Aorta (tissue), 5 donors: ENCODE results near the gene JMY. TPM values are rescaled to one million over a fixed set of nuclear protein-coding genes. Genes with fewer than 3 reads are reported as not detected.

Source experiments
- ATAC-seq: fragments of 200-7000 bp; cut with Tn5 transposase; one replicate; pipeline ENCODE4 v1.9.1; 2022; ENCODE audit warnings: moderate library complexity; ENCODE audit not compliant: low FRiP score
- DNase-seq, 2 donors: peaks; one replicate each; pipeline ENCODE4 v3.0.0-alpha.2; 2020
- H3K27ac ChIP-seq, 2 donors: one replicate each; pipeline ENCODE4 v1.5.1; 2013; ENCODE audit warnings: low read length in 2 of 2, mild to moderate bottlenecking in 2 of 2, moderate library complexity in 2 of 2, control low read depth in 1 of 2, inconsistent platforms in 1 of 2, low read depth in 1 of 2
- H3K27me3 ChIP-seq, 2 donors: one replicate each; pipeline ENCODE4 v1.6.1; 2013; ENCODE audit warnings: control low read depth in 1 of 2, low read length in 1 of 2, mild to moderate bottlenecking in 1 of 2, moderate library complexity in 1 of 2; ENCODE audit not compliant: insufficient read depth in 2 of 2, control insufficient read depth in 1 of 2
- H3K36me3 ChIP-seq, 2 donors: one replicate each; pipeline ENCODE4 v1.6.1; 2013; ENCODE audit warnings: control low read depth in 1 of 2, low read length in 1 of 2, mild to moderate bottlenecking in 1 of 2; ENCODE audit not compliant: insufficient read depth in 2 of 2, control insufficient read depth in 1 of 2
- H3K4me1 ChIP-seq, 2 donors: one replicate each; pipeline ENCODE4 v1.6.1; 2013; ENCODE audit warnings: low read length in 2 of 2, control low read depth in 1 of 2, mild to moderate bottlenecking in 1 of 2, moderate library complexity in 1 of 2; ENCODE audit not compliant: insufficient read depth in 2 of 2, control insufficient read depth in 1 of 2
- H3K4me3 ChIP-seq, 2 donors: one replicate each; pipeline ENCODE4 v1.5.1; 2013; ENCODE audit warnings: low read length in 2 of 2, control low read depth in 1 of 2, mild to moderate bottlenecking in 1 of 2
- H3K9me3 ChIP-seq: one replicate; pipeline ENCODE4 v1.6.1; 2013; ENCODE audit warnings: mild to moderate bottlenecking, low read length; ENCODE audit not compliant: control insufficient read depth
- WGBS, 2 donors: extraction: QIAGEN DNeasy Blood & Tissue Kit; methylation state at CpG; one replicate each; pipeline ENCODE4 v1.1.7; 2013; 5-methylcytosine and 5-hydroxymethylcytosine counted together
- intact Hi-C, 2 donors: fragments of 100-400 bp; cut with DNase I; formaldehyde crosslinking; loops; one replicate each; pipeline versions ENCODE4 v1.14.2 to v1.15.0; 2022
- polyA plus RNA-seq, 2 donors: library from polyadenylated mRNA; stranded (reverse); fragments of 200-250 nt; gene quantifications; one replicate each; pipeline ENCODE4 v1.2.3, GENCODE V29; 2013
- total RNA-seq, 2 donors: library from RNA; stranded (reverse); fragmentation: NEBNext Ultra II Directional; extraction: Animal tissue kit (Norgen Biotek cat#: 25700); gene quantifications; one replicate each; pipeline ENCODE4 v1.2.1, GENCODE V29; 2021
- donor health status: healthy with polysubstance abuse.
- donor health status: Bipolar disorder and iron deficiency.
- donor health status: DM: no; HTN: no; CAD: no.
- donor health status: DM: no; HTN: no; CAD: no.
- donor health status: DM: yes; HTN: yes; CAD: no.

The JMY gene
- total and polyA plus RNA-seq, 4 donors = 3.0 to 14.1 (median 8.3) TPM

DNA sequence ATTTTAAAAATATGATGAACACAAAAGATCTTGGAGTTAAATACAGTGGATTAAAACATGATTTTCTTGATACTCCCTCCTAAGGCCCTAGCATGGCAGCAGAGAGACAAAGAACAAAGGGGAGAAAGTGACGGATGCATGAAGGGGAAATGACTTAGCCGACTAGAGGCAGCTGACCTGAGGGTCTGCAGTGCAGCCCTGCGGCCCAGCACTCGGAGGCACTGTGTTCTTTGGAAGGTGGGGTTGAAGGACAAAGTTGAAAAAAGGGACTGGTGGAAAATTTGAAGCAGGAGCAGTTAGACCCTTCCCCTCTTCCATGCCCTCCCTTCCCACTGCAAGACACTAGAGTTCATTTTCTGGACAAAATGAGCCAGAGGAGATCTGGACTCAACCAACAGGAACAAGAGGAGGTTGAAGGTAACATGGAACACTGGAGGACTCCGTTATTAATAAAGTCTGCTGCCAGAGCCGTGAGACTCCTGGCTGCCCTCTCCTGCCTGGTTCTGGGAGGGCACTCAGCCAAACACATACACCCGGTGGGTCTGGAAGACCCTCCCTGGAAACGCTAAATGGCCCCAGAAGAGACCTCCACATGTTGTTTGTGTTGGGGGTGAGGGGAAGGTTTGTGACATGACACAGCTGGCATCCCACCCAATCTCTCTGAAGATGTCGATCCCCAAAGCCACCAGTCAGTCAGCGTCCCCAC, 98.1 kb downstream of the JMY start:
- no peak for ATAC-seq

DNA sequence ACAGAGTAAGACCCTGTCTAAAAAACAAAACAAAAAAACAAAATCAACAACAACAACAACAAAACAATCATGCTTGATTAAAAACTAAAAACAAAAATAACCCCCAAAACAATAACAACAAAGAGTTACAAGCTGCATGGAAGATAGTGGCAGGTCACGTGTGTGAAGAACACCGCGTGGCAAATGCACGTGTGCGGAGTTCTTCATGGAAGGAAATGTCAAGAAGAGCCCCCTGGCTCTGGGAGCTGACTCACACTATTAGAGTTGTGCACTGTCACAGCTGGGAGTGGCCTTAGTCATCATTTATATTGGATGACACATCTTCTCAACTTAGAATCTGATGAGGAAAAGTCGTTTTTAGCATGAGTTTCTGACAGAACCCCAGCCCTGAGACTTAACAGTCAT, 110.5 kb downstream of the JMY start:
- WGBS, 2 donors = 89 to 90% methylated on average over 6 of the region's 6 CpGs
- DNase-seq (no peak), ATAC-seq (no peak)

More for the DNA sequence above, 98.1 kb downstream of the JMY start:
- Histone ChIP-seq H3K4me3 (no peak overlapping the region), H3K36me3 (no peaks in the 10 kb centered on the region), H3K9me3 (no peaks in the 10 kb centered on the region), H3K27me3 (no peaks in the 10 kb centered on the region), H3K4me1 (no peaks in the 10 kb centered on the region), H3K27ac (no peak overlapping the region)
- no peak for DNase-seq
- intact Hi-C loops = no loop called here
- 76 to 78% methylated on average over 10 of the region's 10 CpGs for WGBS, 2 donors

DNA sequence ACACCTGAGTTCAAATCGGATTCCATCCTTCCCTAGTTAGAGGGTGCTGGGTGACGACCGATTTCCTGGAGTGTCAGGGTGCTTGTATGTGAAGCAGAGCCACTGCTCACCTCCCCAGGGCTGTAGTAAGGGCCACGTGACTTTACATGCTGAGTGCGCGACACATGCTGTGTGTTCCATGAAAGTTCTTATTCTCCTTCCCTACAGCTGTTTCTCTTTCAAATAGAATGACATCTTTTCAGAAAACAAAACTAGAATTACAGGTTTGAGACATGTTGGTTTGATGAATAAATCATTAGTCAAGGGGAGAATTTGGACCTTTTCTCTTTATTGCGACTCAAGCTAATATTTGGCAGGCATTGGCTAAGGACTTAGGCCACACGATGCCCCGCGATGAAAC, 113.1 kb downstream of the JMY start:
- Histone ChIP-seq H3K9me3 (no peaks in the 10 kb centered on the region), H3K4me3 (no peak overlapping the region), H3K4me1 (no peaks in the 10 kb centered on the region), H3K36me3 (no peaks in the 10 kb centered on the region), H3K27me3 (no peaks in the 10 kb centered on the region), H3K27ac (no peak overlapping the region)
- DNase-seq (no peak), ATAC-seq (no peak)
- 89 to 90% methylated on average over 10 of the region's 10 CpGs for WGBS, 2 donors
- intact Hi-C loops = no loop called here

More for the DNA sequence above, 110.5 kb downstream of the JMY start:
- H3K4me1 ChIP-seq = no peaks in the 10 kb centered on the region
- H3K36me3 ChIP-seq = no peaks in the 10 kb centered on the region
- no peaks in the 10 kb centered on the region for H3K27me3 ChIP-seq
- intact Hi-C loops = no loop called here
- no peaks in the 10 kb centered on the region for H3K9me3 ChIP-seq
- H3K4me3 ChIP-seq = no peak overlapping the region
- H3K27ac ChIP-seq = no peak overlapping the region

DNA sequence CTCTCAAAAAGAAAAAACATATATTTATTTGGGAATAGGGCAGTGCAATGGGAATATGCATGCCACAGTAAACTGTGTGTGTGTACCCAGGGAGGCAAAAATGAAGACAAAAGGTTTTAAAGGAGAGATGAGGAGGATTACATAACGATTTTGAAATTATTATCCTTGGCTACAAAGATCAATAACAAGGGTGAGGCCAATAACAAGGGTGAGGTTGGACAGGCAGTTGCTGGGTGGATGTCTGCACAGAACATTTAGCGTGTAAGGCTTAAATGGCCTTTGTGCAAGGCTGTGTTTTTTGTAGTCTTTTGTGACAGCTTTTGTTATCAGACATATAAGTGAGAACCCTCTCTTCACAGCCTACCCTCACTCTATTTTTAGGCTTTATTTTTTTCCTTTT, 114.0 kb downstream of the JMY start:
- no peaks in the 10 kb centered on the region for H3K36me3 ChIP-seq
- DNase-seq (no peak), ATAC-seq (no peak)
- WGBS, 2 donors = 81 to 84% methylated on average over 2 of the region's 2 CpGs
- intact Hi-C loops = no loop called here
- no peaks in the 10 kb centered on the region for H3K9me3 ChIP-seq
- H3K4me1 ChIP-seq = no peaks in the 10 kb centered on the region
- no peak overlapping the region for H3K27ac ChIP-seq
- H3K27me3 ChIP-seq = no peaks in the 10 kb centered on the region
- H3K4me3 ChIP-seq = no peak overlapping the region

DNA sequence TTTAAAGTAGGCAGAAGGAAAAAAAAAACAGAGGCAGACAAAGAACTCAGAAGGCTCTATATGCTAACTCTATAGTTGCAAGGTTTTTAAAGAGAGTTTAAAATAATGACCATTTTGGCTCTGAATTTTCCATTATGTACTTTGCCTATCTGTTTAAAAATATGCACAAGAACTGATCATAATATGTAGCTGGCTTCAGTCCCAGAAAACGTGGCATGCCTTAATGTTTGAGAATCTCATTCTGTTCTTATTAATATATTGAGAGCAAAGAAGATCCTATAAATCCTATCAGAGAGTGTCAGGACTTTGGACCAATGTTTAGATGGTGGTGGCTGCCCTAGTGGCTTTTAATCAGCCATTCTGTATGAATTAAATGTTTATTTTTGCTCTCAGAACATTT, 121.5 kb downstream of the JMY start:
- DNase-seq (no peak), ATAC-seq (no peak)
- intact Hi-C loops = no loop called here
- Histone ChIP-seq H3K4me1 (no peaks in the 10 kb centered on the region), H3K9me3 (no peaks in the 10 kb centered on the region), H3K27ac (no peak overlapping the region), H3K27me3 (no peaks in the 10 kb centered on the region), H3K4me3 (no peak overlapping the region), H3K36me3 (no peaks in the 10 kb centered on the region)
- 0 to 1% methylated on average over 1 of the region's 1 CpG for WGBS, 2 donors

Other genes with a start within 250 kb of the JMY start
- gene DMGDH, start 166.5 kb upstream of the JMY start, total RNA-seq = 1 to 10 TPM; 1.6 to 5.2 TPM
- 1 to 10 TPM in 1 of 2 donors, under 1 TPM in 1; 0.64 to 4.8 TPM for gene DMGDH, start 166.5 kb upstream of the JMY start, polyA plus RNA-seq
- gene BHMT2, start 166.4 kb upstream of the JMY start, total RNA-seq = 10 to 100 TPM; 16.3 to 34.7 TPM
- 10 to 100 TPM; 17.2 to 22.7 TPM for gene BHMT2, start 166.4 kb upstream of the JMY start, polyA plus RNA-seq
- under 1 TPM; 0.48 to 0.49 TPM for gene BHMT, start 124.3 kb upstream of the JMY start, total RNA-seq
- gene BHMT, start 124.3 kb upstream of the JMY start, polyA plus RNA-seq = 1 to 10 TPM in 1 of 2 donors, under 1 TPM in 1; 0.05 to 2.3 TPM